ENCODE results near the gene COL4A1.

Gene COL4A1

GRCh38 chr13:110195547-110196485, 111.1 kb downstream of the COL4A1 start:
- DNase-seq (ENCODE audit: low read depth): no peak

- DNase-seq (ENCODE audit: low read depth): no peak
Observed at GRCh38 chr13:110194451-110194850, 112.5 kb downstream of the COL4A1 start.

GRCh38 chr13:110193491-110193890, 113.5 kb downstream of the COL4A1 start:
- no peak for DNase-seq (ENCODE audit: low read depth)

GRCh38 chr13:110192472-110192871, 114.5 kb downstream of the COL4A1 start:
- DNase-seq (ENCODE audit: low read depth): no peak

GRCh38 chr13:110187641-110188161, 119.3 kb downstream of the COL4A1 start:
- DNase-seq (ENCODE audit: low read depth): peak; percentile 38

- no peak for DNase-seq (ENCODE audit: low read depth)
Observed at GRCh38 chr13:110186231-110186855, 120.6 kb downstream of the COL4A1 start.

GRCh38 chr13:110185696-110186095, 121.3 kb downstream of the COL4A1 start:
- no peak for DNase-seq (ENCODE audit: low read depth)

GRCh38 chr13:110183910-110184309, 123.0 kb downstream of the COL4A1 start:
- DNase-seq (ENCODE audit: low read depth): no peak

GRCh38 chr13:110182461-110182860, 124.5 kb downstream of the COL4A1 start:
- DNase-seq (ENCODE audit: low read depth): no peak

GRCh38 chr13:110182003-110182402, 125.0 kb downstream of the COL4A1 start:
- no peak for DNase-seq (ENCODE audit: low read depth)

GRCh38 chr13:110179857-110180147, 127.2 kb downstream of the COL4A1 start:
- DNase-seq (ENCODE audit: low read depth): no peak

GRCh38 chr13:110179116-110179856, 127.7 kb downstream of the COL4A1 start:
- no peak for DNase-seq (ENCODE audit: low read depth)

- DNase-seq (ENCODE audit: low read depth): no peak
Observed at GRCh38 chr13:110177790-110178189, 129.2 kb downstream of the COL4A1 start.

- DNase-seq (ENCODE audit: low read depth): no peak
Observed at GRCh38 chr13:110176431-110176830, 130.5 kb downstream of the COL4A1 start.

GRCh38 chr13:110173247-110173818, 133.6 kb downstream of the COL4A1 start:
- DNase-seq (ENCODE audit: low read depth): no peak

- DNase-seq (ENCODE audit: low read depth): no peak
Observed at GRCh38 chr13:110170882-110171281, 136.1 kb downstream of the COL4A1 start.

- DNase-seq (ENCODE audit: low read depth): no peak
Observed at GRCh38 chr13:110170020-110170790, 136.8 kb downstream of the COL4A1 start.

- no peak for DNase-seq (ENCODE audit: low read depth)
Observed at GRCh38 chr13:110168999-110169933, 137.7 kb downstream of the COL4A1 start.

- DNase-seq (ENCODE audit: low read depth): no peak
Observed at GRCh38 chr13:110166598-110166997, 140.4 kb downstream of the COL4A1 start.

- no peak for DNase-seq (ENCODE audit: low read depth)
Observed at GRCh38 chr13:110164706-110165105, 142.3 kb downstream of the COL4A1 start.
